HepG2 (cell line): ENCODE measurements around the gene SLC13A5. TPM values are rescaled to one million over a fixed set of nuclear protein-coding genes. Genes with fewer than 3 reads are reported as not detected.

ENCODE experiments used
- ARID2 ChIP-seq: sonication (generic); formaldehyde crosslinking; IDR thresholded peaks from 2 replicates; pipeline ENCODE4 v1.8.1; 2022; ENCODE audit warnings: mild to moderate bottlenecking, missing genetic modification reagents, borderline replicate concordance
- ATF4 ChIP-seq, 2 experiments: fragments of 450-650 bp in 1 of 2; sonication (generic) in 1 of 2; formaldehyde crosslinking; IDR thresholded peaks; 2 replicates each; pipeline versions ENCODE4 v1.5.0 to v1.8.0; 2020 to 2022; ENCODE audit warnings: mild to moderate bottlenecking in 1 of 2, missing genetic modification reagents in 1 of 2
- ELF3 ChIP-seq: IDR thresholded peaks from 2 replicates; pipeline ENCODE4 v1.6.1; 2016; ENCODE audit warnings: missing genetic modification reagents, missing compliant biosample characterization
- ETS1 ChIP-seq: sonication (generic); formaldehyde crosslinking; IDR thresholded peaks from 2 replicates; pipeline ENCODE4 v1.4.0; 2020; ENCODE audit warnings: missing genetic modification reagents
- HINFP ChIP-seq: sonication (generic); formaldehyde crosslinking; IDR thresholded peaks from 2 replicates; pipeline ENCODE4 v1.4.0; 2020; ENCODE audit warnings: low read depth, mild to moderate bottlenecking, missing genetic modification reagents
- HIVEP1 ChIP-seq: sonication (generic); formaldehyde crosslinking; IDR thresholded peaks from 2 replicates; pipeline ENCODE4 v1.4.0; 2020; ENCODE audit warnings: mild to moderate bottlenecking, missing genetic modification reagents
- MBD4 ChIP-seq: IDR thresholded peaks from 2 replicates; pipeline ENCODE4 v1.6.1; 2012; ENCODE audit warnings: low read length, inconsistent platforms, borderline replicate concordance
- MTERF4 ChIP-seq: sonication (generic); formaldehyde crosslinking; IDR thresholded peaks from 2 replicates; pipeline ENCODE4 v1.8.0; 2023; ENCODE audit warnings: mild to moderate bottlenecking, missing genetic modification reagents
- MTF2 ChIP-seq: sonication (generic); formaldehyde crosslinking; IDR thresholded peaks from 2 replicates; pipeline ENCODE4 v1.5.0; 2020; ENCODE audit warnings: missing genetic modification reagents, borderline replicate concordance
- NR1H2 ChIP-seq: sonication (generic); formaldehyde crosslinking; IDR thresholded peaks from 2 replicates; pipeline ENCODE4 v1.8.1; 2022; ENCODE audit warnings: low read depth, missing genetic modification reagents, borderline replicate concordance
- SMYD3 ChIP-seq: sonication (generic); formaldehyde crosslinking; IDR thresholded peaks from 2 replicates; pipeline ENCODE4 v1.8.1; 2023; ENCODE audit warnings: mild to moderate bottlenecking, missing genetic modification reagents
- ZFP62 ChIP-seq: sonication (generic); formaldehyde crosslinking; IDR thresholded peaks from 2 replicates; pipeline ENCODE4 v1.4.0; 2020; ENCODE audit warnings: missing genetic modification reagents
- ZNF558 ChIP-seq: sonication (generic); formaldehyde crosslinking; IDR thresholded peaks from 2 replicates; pipeline ENCODE4 v1.9.0; 2022; ENCODE audit warnings: mild to moderate bottlenecking, missing genetic modification reagents, borderline replicate concordance
- ZNF878 ChIP-seq: sonication (generic); formaldehyde crosslinking; IDR thresholded peaks from 2 replicates; pipeline ENCODE4 v1.8.1; 2023; ENCODE audit warnings: mild to moderate bottlenecking, missing genetic modification reagents, moderate library complexity
- polyA plus RNA-seq, 8 experiments: library from polyadenylated mRNA; depleted of rRNA in 3 of 8; stranded (reverse) in 7 of 8; unstranded in 1 of 8; fragments of >200 nt; fragmentation: Illumina TruSeq in 4 of 8; extraction: Trizol in 4 of 8; gene quantifications; 2 replicates each; pipeline versions ENCODE4 v1.2.1 to v1.2.3, GENCODE V29; 2011 to 2016; ENCODE audit warnings: low read depth in 4 of 8, missing spikeins in 1 of 8, mixed read lengths in 1 of 8; ENCODE audit not compliant: insufficient read depth in 1 of 8
- total RNA-seq, 5 experiments: library from RNA; depleted of rRNA; stranded (reverse); fragments of >200 nt; fragmentation: Illumina TruSeq; extraction: Trizol; gene quantifications; 2 replicates each; pipeline ENCODE4 v1.2.3, GENCODE V29; 2016; ENCODE audit warnings: low read depth in 1 of 5
- TF ChIP-seq, protein P1 (sequence below): fragments of 450-650 bp; IDR thresholded peaks from 2 replicates; pipeline ENCODE4 v1.6.1; 2016
- TF ChIP-seq, protein P2 (sequence below): IDR thresholded peaks from 2 replicates; pipeline ENCODE4 v1.6.1; 2012; ENCODE audit warnings: inconsistent platforms

SLC13A5 gene
- total and polyA plus RNA-seq, 2 of the 13 experiments (the other 11 are each of a cell fraction or from before 2014, with no cell fraction given): 42.8 to 310 TPM

- TF ChIP-seq MBD4: no peak
- peak; percentile 79; the same call in 1 of the 2 replicates for TF ChIP-seq ETS1 (CRISPR knock-in tag)
- TF ChIP-seq MTF2 (CRISPR knock-in tag): no peak
- 0 out of 2 replicates have a peak, but pooled peaks have one; percentile 83 for TF ChIP-seq ZNF878 (CRISPR knock-in tag)
- TF ChIP-seq SMYD3 (CRISPR knock-in tag): peak; percentile 92; the same call in 1 of the 2 replicates
- TF ChIP-seq ATF4 (CRISPR knock-in tag; IDR thresholded peaks at IDR 0.05): peak in 1 of 2 experiments; percentile 69; a peak in 1 of 4 replicates
- TF ChIP-seq, protein P1, sequence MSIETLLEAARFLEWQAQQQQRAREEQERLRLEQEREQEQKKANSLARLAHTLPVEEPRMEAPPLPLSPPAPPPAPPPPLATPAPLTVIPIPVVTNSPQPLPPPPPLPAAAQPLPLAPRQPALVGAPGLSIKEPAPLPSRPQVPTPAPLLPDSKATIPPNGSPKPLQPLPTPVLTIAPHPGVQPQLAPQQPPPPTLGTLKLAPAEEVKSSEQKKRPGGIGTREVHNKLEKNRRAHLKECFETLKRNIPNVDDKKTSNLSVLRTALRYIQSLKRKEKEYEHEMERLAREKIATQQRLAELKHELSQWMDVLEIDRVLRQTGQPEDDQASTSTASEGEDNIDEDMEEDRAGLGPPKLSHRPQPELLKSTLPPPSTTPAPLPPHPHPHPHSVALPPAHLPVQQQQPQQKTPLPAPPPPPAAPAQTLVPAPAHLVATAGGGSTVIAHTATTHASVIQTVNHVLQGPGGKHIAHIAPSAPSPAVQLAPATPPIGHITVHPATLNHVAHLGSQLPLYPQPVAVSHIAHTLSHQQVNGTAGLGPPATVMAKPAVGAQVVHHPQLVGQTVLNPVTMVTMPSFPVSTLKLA: no peak
- peak; percentile 44; the same call in 1 of the 2 replicates for TF ChIP-seq HINFP (CRISPR knock-in tag)
- TF ChIP-seq ELF3: no peak; the same call in none of the 2 replicates
- TF ChIP-seq ARID2 (CRISPR knock-in tag): peak; percentile 45; the same call in 1 of the 2 replicates
- TF ChIP-seq MTERF4 (CRISPR knock-in tag): peak; percentile 76; the same call in 1 of the 2 replicates
- 0 out of 2 replicates have a peak, but pooled peaks have one; percentile 20 for TF ChIP-seq ZNF558 (CRISPR knock-in tag)
- no peak for TF ChIP-seq ZFP62
- no peak; the same call in 1 of the 2 replicates for TF ChIP-seq HIVEP1 (CRISPR knock-in tag)
- 0 out of 2 replicates have a peak, but pooled peaks have one; percentile 29 for TF ChIP-seq NR1H2 (CRISPR knock-in tag)
- TF ChIP-seq, protein P2, sequence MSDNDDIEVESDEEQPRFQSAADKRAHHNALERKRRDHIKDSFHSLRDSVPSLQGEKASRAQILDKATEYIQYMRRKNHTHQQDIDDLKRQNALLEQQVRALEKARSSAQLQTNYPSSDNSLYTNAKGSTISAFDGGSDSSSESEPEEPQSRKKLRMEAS: peak; percentile 48; the same call in 1 of the 2 replicates
These were observed at the start of gene SLC13A5 (continued) for GRCh38 chr17:6713130-6713917.
